Keratinocyte (primary cell): ENCODE measurements around the gene NFKB2. TPM values are rescaled to one million over a fixed set of nuclear protein-coding genes. Genes with fewer than 3 reads are reported as not detected.

Experiments
- DNase-seq: peaks from one replicate; pipeline ENCODE4 v3.0.0-alpha.2; 2011; ENCODE audit warnings: low read depth, missing footprints, low spot score
- FAIRE-seq: peaks from 2 replicates; lab custom pipeline; 2011; peaks lifted over from hg19 to GRCh38; lab: Jason Lieb, UNC
- H2AFZ ChIP-seq: 2 replicates; pipeline ENCODE4 v1.6.0; 2012; ENCODE audit warnings: low read length, control low read depth, inconsistent platforms; ENCODE audit not compliant: control insufficient read depth
- H3K27ac ChIP-seq: 2 replicates; pipeline ENCODE4 v1.5.1; 2011; ENCODE audit warnings: low read length; ENCODE audit not compliant: control insufficient read depth, insufficient read depth
- H3K27me3 ChIP-seq: 3 replicates; pipeline ENCODE4 v1.6.0; 2011; ENCODE audit warnings: low read length; ENCODE audit not compliant: control insufficient read depth, insufficient read depth; ENCODE audit errors: extremely low read depth
- H3K36me3 ChIP-seq, 2 experiments: 2 replicates in 1 of 2; 3 replicates in 1 of 2; pipeline ENCODE4 v1.5.1; 2011; ENCODE audit warnings: low read length in 2 of 2, mild to moderate bottlenecking in 1 of 2; ENCODE audit not compliant: control insufficient read depth in 2 of 2, insufficient read depth in 2 of 2; ENCODE audit errors: extremely low read depth in 1 of 2
- H3K4me1 ChIP-seq: 3 replicates; pipeline ENCODE4 v1.5.1; 2011; ENCODE audit warnings: low read length; ENCODE audit not compliant: control insufficient read depth, insufficient read depth; ENCODE audit errors: extremely low read depth
- H3K4me2 ChIP-seq: 3 replicates; pipeline ENCODE4 v1.6.0; 2011; ENCODE audit warnings: low read depth, low read length; ENCODE audit not compliant: control insufficient read depth, insufficient read depth; ENCODE audit errors: extremely low read depth
- H3K4me3 ChIP-seq, 3 experiments: fragments of 200-600 bp in 1 of 3; sonication (generic) in 1 of 3; 2 replicates in 2 of 3; 3 replicates in 1 of 3; pipeline ENCODE4 v1.5.1; 2011 to 2016; ENCODE audit warnings: low read length in 3 of 3, mild to moderate bottlenecking in 3 of 3, control low read depth in 2 of 3, inconsistent platforms in 1 of 3, low read depth in 1 of 3, mixed read lengths in 1 of 3, mixed run types in 1 of 3, moderate library complexity in 1 of 3; ENCODE audit not compliant: control insufficient read depth in 2 of 3, insufficient read depth in 2 of 3; ENCODE audit errors: extremely low read depth in 1 of 3
- H3K79me2 ChIP-seq: 2 replicates; pipeline ENCODE4 v1.6.0; 2012; ENCODE audit warnings: low read length; ENCODE audit not compliant: control insufficient read depth, insufficient read depth
- H3K9ac ChIP-seq: 3 replicates; pipeline ENCODE4 v1.6.0; 2011; ENCODE audit warnings: low read length; ENCODE audit not compliant: control insufficient read depth, insufficient read depth; ENCODE audit errors: extremely low read depth
- H3K9me1 ChIP-seq: 3 replicates; pipeline ENCODE4 v1.6.0; 2011; ENCODE audit warnings: low read length; ENCODE audit not compliant: control insufficient read depth, insufficient read depth; ENCODE audit errors: extremely low read depth
- H3K9me3 ChIP-seq: 2 replicates; pipeline ENCODE4 v1.5.1; 2012; ENCODE audit warnings: low read depth, low read length; ENCODE audit not compliant: control insufficient read depth
- H4K20me1 ChIP-seq: 3 replicates; pipeline ENCODE4 v1.6.0; 2011; ENCODE audit warnings: low read length; ENCODE audit not compliant: control insufficient read depth, insufficient read depth; ENCODE audit errors: extremely low read depth
- EZH2 ChIP-seq: IDR thresholded peaks from one replicate; pipeline ENCODE4 v1.6.1; 2012; ENCODE audit warnings: inconsistent platforms, mild to moderate bottlenecking, low read length, moderate library complexity
- dilution Hi-C: fragments of 300-500 bp; cut with MboI; formaldehyde crosslinking; loops from one replicate; pipeline ENCODE4 v1.7.0; 2020; ENCODE audit warnings: low sequenced_read_pairs; ENCODE audit not compliant: extremely low pct_ligation_motif_present
- polyA plus RNA-seq, 5 experiments: library from polyadenylated mRNA; depleted of rRNA in 3 of 5; stranded (reverse) in 3 of 5; stranded (forward) in 1 of 5; unstranded in 1 of 5; fragments of >200 nt; gene quantifications; 1 replicate in 1 of 5; 2 replicates in 3 of 5; 3 replicates in 1 of 5; pipeline versions ENCODE4 v1.2.1 to v1.2.3, GENCODE V29; 2011 to 2012; ENCODE audit warnings: missing spikeins in 2 of 5, low read depth in 1 of 5, low replicate concordance in 1 of 5
- TF ChIP-seq, protein P1 (sequence below), 3 experiments: IDR thresholded peaks in 1 of 3; conservative IDR thresholded peaks in 1 of 3; optimal IDR thresholded peaks in 1 of 3; 2 replicates in 2 of 3; 3 replicates in 1 of 3; pipeline versions ENCODE3 to v1.5.1; 2011; ENCODE audit warnings: low read length in 3 of 3, mild to moderate bottlenecking in 3 of 3, moderate library complexity in 2 of 3, control low read depth in 1 of 3, inconsistent platforms in 1 of 3; ENCODE audit not compliant: insufficient read depth in 2 of 3; ENCODE audit errors: extremely low read depth in 1 of 3

NFKB2 gene
- polyA plus RNA-seq, 1 donor (not counting 4 experiments of a cell fraction or from before 2014, with no cell fraction given) = 14.8 TPM

GRCh38 chr10:102376901-102377300 is 18.6 kb upstream of the NFKB2 start:
- Histone ChIP-seq H3K9ac (no peak overlapping the region), H3K4me1 (no peaks in the 10 kb centered on the region), H3K27ac (no peak overlapping the region), H3K4me3 (no peak overlapping the region), H3K9me1 (no peaks in the 10 kb centered on the region), H3K79me2 (no peaks in the 10 kb centered on the region), H2AFZ (no peak overlapping the region), H4K20me1 (no peaks in the 10 kb centered on the region), H3K27me3 (no peaks in the 10 kb centered on the region), H3K9me3 (no peaks in the 10 kb centered on the region), H3K36me3 (peaks cover 29 to 44% of the 10 kb centered on the region in 2 experiments), H3K4me2 (no peak overlapping the region)
- TF ChIP-seq, protein P1, sequence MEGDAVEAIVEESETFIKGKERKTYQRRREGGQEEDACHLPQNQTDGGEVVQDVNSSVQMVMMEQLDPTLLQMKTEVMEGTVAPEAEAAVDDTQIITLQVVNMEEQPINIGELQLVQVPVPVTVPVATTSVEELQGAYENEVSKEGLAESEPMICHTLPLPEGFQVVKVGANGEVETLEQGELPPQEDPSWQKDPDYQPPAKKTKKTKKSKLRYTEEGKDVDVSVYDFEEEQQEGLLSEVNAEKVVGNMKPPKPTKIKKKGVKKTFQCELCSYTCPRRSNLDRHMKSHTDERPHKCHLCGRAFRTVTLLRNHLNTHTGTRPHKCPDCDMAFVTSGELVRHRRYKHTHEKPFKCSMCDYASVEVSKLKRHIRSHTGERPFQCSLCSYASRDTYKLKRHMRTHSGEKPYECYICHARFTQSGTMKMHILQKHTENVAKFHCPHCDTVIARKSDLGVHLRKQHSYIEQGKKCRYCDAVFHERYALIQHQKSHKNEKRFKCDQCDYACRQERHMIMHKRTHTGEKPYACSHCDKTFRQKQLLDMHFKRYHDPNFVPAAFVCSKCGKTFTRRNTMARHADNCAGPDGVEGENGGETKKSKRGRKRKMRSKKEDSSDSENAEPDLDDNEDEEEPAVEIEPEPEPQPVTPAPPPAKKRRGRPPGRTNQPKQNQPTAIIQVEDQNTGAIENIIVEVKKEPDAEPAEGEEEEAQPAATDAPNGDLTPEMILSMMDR (optimal IDR thresholded peaks at IDR 0.05 in 1 of 3, IDR thresholded peaks at IDR 0.05 in 1 of 3, conservative IDR thresholded peaks at IDR 0.05 in 1 of 3; ENCODE audit: extremely low read depth in 1 of 3, insufficient read depth in 2 of 3, low read length in 3 of 3) = no peak
- no peak for TF ChIP-seq EZH2
- FAIRE-seq (no peak), DNase-seq (no peak)
- dilution Hi-C loops = no loop called here

GRCh38 chr10:102379383-102379782 is 16.1 kb upstream of the NFKB2 start:
- DNase-seq (no peak), FAIRE-seq (no peak)
- Histone ChIP-seq H3K9me3 (no peaks in the 10 kb centered on the region), H4K20me1 (no peaks in the 10 kb centered on the region), H3K36me3 (peaks cover 33 to 51% of the 10 kb centered on the region in 2 experiments), H3K79me2 (no peaks in the 10 kb centered on the region), H3K4me2 (no peak overlapping the region), H3K4me3 (no peak overlapping the region), H3K27me3 (no peaks in the 10 kb centered on the region), H2AFZ (no peak overlapping the region), H3K9ac (no peak overlapping the region), H3K9me1 (no peaks in the 10 kb centered on the region), H3K27ac (no peak overlapping the region), H3K4me1 (no peaks in the 10 kb centered on the region)
- no peak for TF ChIP-seq EZH2
- TF ChIP-seq, protein P1 (optimal IDR thresholded peaks at IDR 0.05 in 1 of 3, IDR thresholded peaks at IDR 0.05 in 1 of 3, conservative IDR thresholded peaks at IDR 0.05 in 1 of 3; ENCODE audit: extremely low read depth in 1 of 3, insufficient read depth in 2 of 3, low read length in 3 of 3) = no peak
- dilution Hi-C loops = no loop called here
